Esophagus muscularis mucosa (tissue), 4 donors: ENCODE data around the gene CALML5.

ENCODE experiments used
- CTCF ChIP-seq, 3 experiments: fragments of 200-600 bp in 2 of 3; fragments of 450-650 bp in 1 of 3; sonication (generic) in 2 of 3; IDR thresholded peaks; one replicate each; pipeline ENCODE4 v1.5.1; 2017 to 2019; ENCODE audit warnings: antibody characterized with exemption in 3 of 3, mild to moderate bottlenecking in 2 of 3, moderate library complexity in 1 of 3
- EP300 ChIP-seq: sonication (generic); formaldehyde crosslinking; IDR thresholded peaks from one replicate; pipeline ENCODE4 v1.6.1; 2017; ENCODE audit warnings: antibody characterized with exemption
- POLR2A ChIP-seq: fragments of 450-650 bp; IDR thresholded peaks from one replicate; pipeline ENCODE4 v1.6.1; 2017; ENCODE audit warnings: antibody characterized with exemption, moderate library complexity, mild to moderate bottlenecking, low read depth
- POLR2AphosphoS5 ChIP-seq, 2 donors: sonication (generic); formaldehyde crosslinking; IDR thresholded peaks; one replicate each; pipeline ENCODE4 v1.6.1; 2017; ENCODE audit warnings: antibody characterized with exemption in 2 of 2

- TF ChIP-seq POLR2AphosphoS5 (IDR thresholded peaks at IDR 0.05) (no peak), CTCF (IDR thresholded peaks at IDR 0.05) (no peak), POLR2A (no peak), EP300 (no peak)
These were observed 7.6 kb upstream of the CALML5 start for GRCh38 chr10:5506751-5507648.
